HG03520 (cell line): Measurements from ENCODE around the gene PRKN.

Experiments used
- ATAC-seq: cut with Tn5 transposase; IDR thresholded peaks from one replicate; pipeline ENCODE4 v1.9.1; 2021; ENCODE audit warnings: mild to moderate bottlenecking, moderate library complexity; ENCODE audit not compliant: unreplicated experiment

PRKN gene

GRCh38 chr6:162200945-162201690, 526.4 kb downstream of the PRKN start:
- ATAC-seq = no peak

- no peak for ATAC-seq
Observed at GRCh38 chr6:162200041-162200440, 527.5 kb downstream of the PRKN start.

- no peak for ATAC-seq
Observed at GRCh38 chr6:162198925-162199324, 528.6 kb downstream of the PRKN start.

- ATAC-seq = no peak
Observed at GRCh38 chr6:162198076-162198475, 529.5 kb downstream of the PRKN start.

GRCh38 chr6:162195441-162195840, 532.1 kb downstream of the PRKN start:
- ATAC-seq = no peak

GRCh38 chr6:162190981-162191380, 536.6 kb downstream of the PRKN start:
- no peak for ATAC-seq

- ATAC-seq = no peak
Observed at GRCh38 chr6:162187168-162187935, 540.2 kb downstream of the PRKN start.

GRCh38 chr6:162184465-162184864, 543.1 kb downstream of the PRKN start:
- ATAC-seq = no peak

GRCh38 chr6:162181741-162182401, 545.7 kb downstream of the PRKN start:
- no peak for ATAC-seq

- no peak for ATAC-seq
Observed at GRCh38 chr6:162181111-162181510, 546.5 kb downstream of the PRKN start.

GRCh38 chr6:162179196-162179951, 548.2 kb downstream of the PRKN start:
- ATAC-seq = no peak

GRCh38 chr6:162178666-162179065, 548.9 kb downstream of the PRKN start:
- ATAC-seq = no peak

- no peak for ATAC-seq
Observed at GRCh38 chr6:162178266-162178665, 549.3 kb downstream of the PRKN start.

- ATAC-seq = no peak
Observed at GRCh38 chr6:162177746-162178145, 549.8 kb downstream of the PRKN start.

GRCh38 chr6:162173466-162173865, 554.1 kb downstream of the PRKN start:
- ATAC-seq = no peak

GRCh38 chr6:162165479-162165878, 562.1 kb downstream of the PRKN start:
- ATAC-seq = no peak

- ATAC-seq = no peak
Observed at GRCh38 chr6:162157167-162157870, 570.2 kb downstream of the PRKN start.

- ATAC-seq = no peak
Observed at GRCh38 chr6:162156146-162156545, 571.4 kb downstream of the PRKN start.

- no peak for ATAC-seq
Observed at GRCh38 chr6:162154930-162155329, 572.6 kb downstream of the PRKN start.

- ATAC-seq = no peak
Observed at GRCh38 chr6:162154001-162154400, 573.6 kb downstream of the PRKN start.
